ENCODE results near the gene P4HA1.
"Not testable (repeated sequence)": the region's sequence is repeated elsewhere in the genome, so short reads cannot be mapped to it uniquely, and the experiment has no call there.

DNA sequence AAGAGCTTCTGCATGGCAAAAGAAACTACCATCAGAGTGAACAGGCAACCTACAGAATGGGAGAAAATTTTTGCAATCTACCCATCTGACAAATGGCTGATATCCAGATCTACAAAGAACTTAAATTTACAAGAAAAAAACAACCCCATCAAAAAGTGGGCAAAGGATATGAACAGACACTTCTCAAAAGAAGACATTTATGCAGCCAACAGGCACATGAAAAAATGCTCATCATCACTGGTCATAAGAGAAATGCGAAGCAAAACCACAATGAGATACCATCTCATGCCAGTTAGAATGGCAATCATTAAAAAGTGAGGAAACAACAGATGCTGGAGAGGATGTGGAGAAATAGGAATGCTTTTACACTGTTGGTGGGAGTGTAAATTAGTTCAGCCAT is 70.0 kb downstream of the P4HA1 start:
- TF ChIP-seq, protein P1, sequence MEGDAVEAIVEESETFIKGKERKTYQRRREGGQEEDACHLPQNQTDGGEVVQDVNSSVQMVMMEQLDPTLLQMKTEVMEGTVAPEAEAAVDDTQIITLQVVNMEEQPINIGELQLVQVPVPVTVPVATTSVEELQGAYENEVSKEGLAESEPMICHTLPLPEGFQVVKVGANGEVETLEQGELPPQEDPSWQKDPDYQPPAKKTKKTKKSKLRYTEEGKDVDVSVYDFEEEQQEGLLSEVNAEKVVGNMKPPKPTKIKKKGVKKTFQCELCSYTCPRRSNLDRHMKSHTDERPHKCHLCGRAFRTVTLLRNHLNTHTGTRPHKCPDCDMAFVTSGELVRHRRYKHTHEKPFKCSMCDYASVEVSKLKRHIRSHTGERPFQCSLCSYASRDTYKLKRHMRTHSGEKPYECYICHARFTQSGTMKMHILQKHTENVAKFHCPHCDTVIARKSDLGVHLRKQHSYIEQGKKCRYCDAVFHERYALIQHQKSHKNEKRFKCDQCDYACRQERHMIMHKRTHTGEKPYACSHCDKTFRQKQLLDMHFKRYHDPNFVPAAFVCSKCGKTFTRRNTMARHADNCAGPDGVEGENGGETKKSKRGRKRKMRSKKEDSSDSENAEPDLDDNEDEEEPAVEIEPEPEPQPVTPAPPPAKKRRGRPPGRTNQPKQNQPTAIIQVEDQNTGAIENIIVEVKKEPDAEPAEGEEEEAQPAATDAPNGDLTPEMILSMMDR (conservative IDR thresholded peaks at IDR 0.05; ENCODE audit: low read length) = not testable (repeated sequence)
- TF ChIP-seq EZH2phosphoT487 (IDR thresholded peaks at IDR 0.05; ENCODE audit: borderline replicate concordance, low read depth, low read length) = not testable (repeated sequence)

Measured in OCI-LY7 (cell line).